ENCODE measurements around the gene NACAD.

NACAD gene

DNA sequence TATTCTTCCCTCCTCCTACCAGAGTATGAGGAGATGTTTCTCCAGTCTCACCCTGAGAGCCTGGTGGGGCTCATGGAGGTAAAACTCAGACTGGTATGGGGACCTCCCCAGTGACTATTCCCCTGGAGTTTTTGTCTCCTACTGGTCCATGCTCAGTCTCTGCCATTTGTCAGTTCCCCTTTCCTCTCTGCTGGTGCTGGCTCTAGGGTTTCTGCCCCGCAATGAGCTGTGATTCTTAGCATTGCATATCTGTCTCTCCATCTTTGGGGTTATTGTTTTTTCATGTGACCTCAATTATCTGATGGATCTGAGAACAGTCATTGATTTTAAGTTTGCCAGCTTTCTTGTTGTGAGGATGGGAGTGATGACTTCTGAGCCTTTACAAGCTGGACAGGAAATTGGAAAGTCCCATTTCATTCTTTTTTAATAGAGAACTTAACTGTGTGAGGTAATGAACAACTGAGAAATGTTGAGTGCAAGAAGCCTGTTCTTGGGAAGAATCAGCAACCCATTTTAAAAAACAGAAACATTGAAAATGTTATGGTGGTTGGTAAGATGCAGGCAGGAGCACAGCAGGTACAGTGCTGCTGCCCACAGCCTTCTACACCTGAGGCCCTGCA lies 26.9 kb downstream of the NACAD start:
- Histone ChIP-seq H3K27ac (ENCODE audit: low read depth, low read length) (no peak overlapping the region), H3K4me1 (ENCODE audit: control insufficient read depth, insufficient read depth, low read length) (no peaks in the 10 kb centered on the region), H3K27me3 (ENCODE audit: control insufficient read depth, insufficient read depth, low read length) (no peaks in the 10 kb centered on the region), H3K36me3 (ENCODE audit: control insufficient read depth, insufficient read depth, low read length) (peaks cover 22% of the 10 kb centered on the region), H3K9ac (ENCODE audit: low read length) (no peak overlapping the region), H3K4me3 (ENCODE audit: low read length) (no peak overlapping the region)

DNA sequence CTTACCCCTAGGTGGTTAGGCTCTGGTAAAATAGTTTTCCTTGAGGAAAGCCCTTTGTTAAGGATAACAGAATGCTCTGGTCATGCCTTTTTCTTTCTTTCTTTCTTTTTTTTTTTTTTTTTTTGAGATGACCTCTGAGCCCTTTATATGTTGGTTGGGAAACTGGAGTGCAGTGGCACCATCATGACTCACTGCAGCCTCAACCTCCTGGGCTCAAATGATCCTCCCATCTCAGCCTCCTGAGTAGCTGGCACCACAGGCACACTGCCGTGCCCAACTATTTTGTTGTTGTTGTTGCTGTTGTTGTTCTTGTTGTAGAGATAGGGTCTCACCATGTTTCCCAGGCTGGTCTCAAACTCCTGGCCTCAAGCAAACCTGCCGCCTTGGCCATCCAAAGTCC lies 27.4 kb downstream of the NACAD start:
- Histone ChIP-seq H3K36me3 (ENCODE audit: control insufficient read depth, insufficient read depth, low read length) (peaks cover 20% of the 10 kb centered on the region), H3K27me3 (ENCODE audit: control insufficient read depth, insufficient read depth, low read length) (no peaks in the 10 kb centered on the region), H3K27ac (ENCODE audit: low read depth, low read length) (no peak overlapping the region), H3K9ac (ENCODE audit: low read length) (no peak overlapping the region), H3K4me3 (ENCODE audit: low read length) (no peak overlapping the region), H3K4me1 (ENCODE audit: control insufficient read depth, insufficient read depth, low read length) (no peaks in the 10 kb centered on the region)

DNA sequence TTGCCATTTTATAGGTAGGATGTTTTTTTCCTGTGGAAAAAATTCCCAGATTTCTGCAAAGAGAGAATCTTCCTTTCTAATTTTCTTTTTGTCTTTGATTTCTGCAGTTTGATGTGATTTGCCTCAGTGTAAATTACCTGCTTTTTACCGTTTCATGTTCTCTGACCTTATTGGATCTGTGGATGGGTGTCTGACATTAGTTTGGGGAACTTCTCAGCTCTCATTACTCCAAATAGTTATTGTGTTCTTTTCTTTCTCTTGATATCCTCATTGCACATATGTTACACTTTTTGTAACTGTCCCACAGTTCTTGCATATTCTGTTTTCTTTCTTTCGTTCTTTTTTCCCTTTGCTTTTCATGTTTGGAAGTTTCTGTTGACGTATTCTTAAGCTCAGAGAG lies 28.5 kb downstream of the NACAD start:
- Histone ChIP-seq H3K9ac (ENCODE audit: low read length) (no peak overlapping the region), H3K4me3 (ENCODE audit: low read length) (no peak overlapping the region), H3K4me1 (ENCODE audit: control insufficient read depth, insufficient read depth, low read length) (no peaks in the 10 kb centered on the region)

DNA sequence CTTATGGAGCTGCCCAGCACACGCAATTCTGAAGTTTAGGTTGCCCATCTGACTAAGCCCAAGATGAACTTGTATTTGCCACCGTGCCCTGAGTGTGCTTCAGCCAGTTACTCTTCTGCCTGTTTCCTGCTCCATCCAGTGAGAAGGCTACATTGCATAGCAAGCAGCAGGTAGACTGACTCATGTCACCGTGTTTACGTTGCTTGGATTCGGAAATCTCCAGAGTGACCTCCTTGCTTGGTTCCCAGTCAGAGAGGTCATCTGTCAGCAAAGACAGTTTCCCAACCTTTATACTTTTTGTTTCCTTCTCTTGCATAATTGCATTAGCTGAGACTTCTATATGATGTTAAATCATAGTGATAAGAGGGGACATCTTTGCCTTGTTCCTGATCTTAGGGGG lies 30.9 kb downstream of the NACAD start:
- Histone ChIP-seq H3K4me1 (ENCODE audit: control insufficient read depth, insufficient read depth, low read length) (no peaks in the 10 kb centered on the region), H3K27me3 (ENCODE audit: control insufficient read depth, insufficient read depth, low read length) (no peaks in the 10 kb centered on the region), H3K9ac (ENCODE audit: low read length) (no peak overlapping the region), H3K4me3 (ENCODE audit: low read length) (no peak overlapping the region), H3K36me3 (ENCODE audit: control insufficient read depth, insufficient read depth, low read length) (no peaks in the 10 kb centered on the region), H3K27ac (ENCODE audit: low read depth, low read length) (no peak overlapping the region)

More for the DNA sequence above, 28.5 kb downstream of the NACAD start:
- Histone ChIP-seq H3K36me3 (ENCODE audit: control insufficient read depth, insufficient read depth, low read length) (peaks cover 13% of the 10 kb centered on the region), H3K27me3 (ENCODE audit: control insufficient read depth, insufficient read depth, low read length) (no peaks in the 10 kb centered on the region), H3K27ac (ENCODE audit: low read depth, low read length) (no peak overlapping the region)

DNA sequence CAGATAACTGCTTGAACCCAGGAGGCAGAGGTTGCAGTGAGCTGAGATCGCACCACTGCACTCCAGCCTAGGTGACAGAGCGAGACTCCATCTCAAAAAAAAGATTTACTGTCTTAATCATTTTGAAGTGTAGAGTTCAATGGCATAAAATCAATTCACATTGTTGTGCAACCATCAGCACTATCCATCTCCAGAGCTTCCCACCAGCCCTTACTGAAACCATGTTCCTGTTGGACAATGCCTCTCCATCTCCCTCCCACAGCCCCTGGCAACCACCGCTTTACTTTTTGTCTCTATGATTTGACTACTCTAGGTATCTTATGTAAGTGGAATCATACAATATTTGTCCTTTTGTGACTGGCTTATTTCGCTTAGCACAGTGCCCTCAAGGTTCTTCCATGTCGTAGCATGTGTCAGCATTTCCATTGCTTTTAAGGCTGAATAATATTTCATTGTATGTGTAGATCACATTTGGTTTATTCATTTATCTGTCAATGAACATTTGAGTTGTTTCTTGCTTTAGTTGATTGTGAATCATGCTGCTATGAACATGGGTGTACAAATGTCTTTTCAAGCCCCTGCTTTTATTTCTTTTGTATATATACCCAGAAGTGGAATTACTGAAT lies 33.1 kb downstream of the NACAD start:
- Histone ChIP-seq H3K27ac (ENCODE audit: low read depth, low read length) (no peak overlapping the region), H3K9ac (ENCODE audit: low read length) (no peak overlapping the region), H3K4me1 (ENCODE audit: control insufficient read depth, insufficient read depth, low read length) (no peaks in the 10 kb centered on the region), H3K4me3 (ENCODE audit: low read length) (no peak overlapping the region), H3K27me3 (ENCODE audit: control insufficient read depth, insufficient read depth, low read length) (no peaks in the 10 kb centered on the region), H3K36me3 (ENCODE audit: control insufficient read depth, insufficient read depth, low read length) (no peaks in the 10 kb centered on the region)

DNA sequence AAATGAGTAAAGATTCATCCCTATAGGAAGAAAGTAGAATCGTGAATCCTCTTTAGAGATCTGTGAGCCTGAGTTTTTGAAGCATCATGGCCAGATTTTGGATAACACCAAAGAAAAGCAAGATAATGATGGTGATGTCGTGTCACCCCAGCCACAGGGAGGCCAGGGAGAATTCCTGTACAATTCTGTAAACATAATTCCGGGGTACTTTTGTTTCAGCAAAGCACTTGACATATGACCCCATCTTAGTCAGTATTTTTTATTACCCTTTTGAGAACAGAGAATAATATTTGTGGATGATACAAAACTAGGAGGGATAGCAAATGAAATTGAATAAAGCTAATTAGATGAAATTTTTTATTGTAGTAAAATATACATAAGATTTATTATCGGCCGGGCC lies 33.8 kb downstream of the NACAD start:
- Histone ChIP-seq H3K4me3 (ENCODE audit: low read length) (no peak overlapping the region), H3K36me3 (ENCODE audit: control insufficient read depth, insufficient read depth, low read length) (no peaks in the 10 kb centered on the region), H3K4me1 (ENCODE audit: control insufficient read depth, insufficient read depth, low read length) (no peaks in the 10 kb centered on the region), H3K27me3 (ENCODE audit: control insufficient read depth, insufficient read depth, low read length) (no peaks in the 10 kb centered on the region), H3K9ac (ENCODE audit: low read length) (no peak overlapping the region), H3K27ac (ENCODE audit: low read depth, low read length) (no peak overlapping the region)

DNA sequence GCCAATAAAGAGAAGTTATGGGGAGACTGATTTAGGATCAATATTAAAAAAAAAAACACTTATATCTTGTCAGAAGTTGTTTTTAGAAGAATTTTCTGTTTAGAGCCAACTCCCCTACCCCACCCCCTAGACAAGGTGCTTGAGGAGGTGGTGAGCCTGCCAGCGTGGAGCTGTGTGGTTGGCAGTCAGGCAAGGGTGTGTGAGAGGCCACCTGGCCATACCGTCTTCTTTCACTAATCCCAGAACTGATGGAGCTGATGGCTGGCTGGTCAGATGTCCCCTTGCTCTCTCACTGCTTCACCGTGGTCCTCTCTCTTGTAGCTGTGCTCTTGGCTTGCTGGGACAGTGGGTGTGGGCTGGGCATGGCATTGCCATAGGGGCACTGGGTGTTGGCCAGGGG lies 34.3 kb downstream of the NACAD start:
- H3K4me3 ChIP-seq (ENCODE audit: low read length): no peak overlapping the region
- no peaks in the 10 kb centered on the region for H3K36me3 ChIP-seq (ENCODE audit: control insufficient read depth, insufficient read depth, low read length)
- no peak overlapping the region for H3K9ac ChIP-seq (ENCODE audit: low read length)
- no peak overlapping the region for H3K27ac ChIP-seq (ENCODE audit: low read depth, low read length)
- H3K4me1 ChIP-seq (ENCODE audit: control insufficient read depth, insufficient read depth, low read length): no peaks in the 10 kb centered on the region
- H3K27me3 ChIP-seq (ENCODE audit: control insufficient read depth, insufficient read depth, low read length): no peaks in the 10 kb centered on the region

DNA sequence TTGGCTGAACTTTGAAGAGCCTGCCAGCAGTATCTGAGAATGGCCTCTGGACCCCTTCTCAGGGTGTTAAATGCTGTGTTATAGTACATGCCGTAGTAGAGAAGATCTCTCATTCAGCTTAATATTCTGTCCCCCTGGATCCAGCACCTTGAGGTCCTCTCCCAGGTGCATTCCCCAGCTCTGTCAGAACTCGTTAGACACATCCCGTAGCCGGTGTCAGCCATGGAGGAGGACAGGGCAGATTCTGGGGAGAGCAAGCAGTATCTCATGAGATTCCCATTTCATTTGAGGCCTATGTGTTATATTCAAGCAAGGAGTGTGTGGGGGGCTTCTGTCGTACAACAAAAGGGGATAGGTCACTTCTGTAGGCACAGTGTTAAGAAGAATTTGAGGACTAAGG lies 34.8 kb downstream of the NACAD start:
- Histone ChIP-seq H3K27ac (ENCODE audit: low read depth, low read length) (no peak overlapping the region), H3K36me3 (ENCODE audit: control insufficient read depth, insufficient read depth, low read length) (no peaks in the 10 kb centered on the region)

DNA sequence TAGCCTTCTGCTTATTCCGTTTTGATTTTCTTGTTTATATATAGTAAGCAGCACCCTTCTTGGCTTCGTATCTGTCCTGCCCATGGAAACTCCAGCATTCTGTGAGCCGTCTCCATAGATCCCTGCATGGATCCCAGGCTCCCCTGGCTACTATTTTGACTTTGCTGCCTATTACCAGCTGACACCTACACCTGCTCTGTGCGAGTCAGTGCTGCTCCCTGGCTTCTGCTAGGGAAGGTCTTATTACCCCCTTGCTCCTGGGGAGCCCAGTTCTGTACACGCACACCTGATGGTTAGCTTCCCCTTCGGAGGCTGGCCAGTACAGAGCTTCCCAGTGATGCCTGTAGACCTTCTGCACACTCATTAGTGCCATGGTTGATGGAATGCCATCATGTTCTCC lies 35.4 kb downstream of the NACAD start:
- H3K27ac ChIP-seq (ENCODE audit: low read depth, low read length): no peak overlapping the region
- no peaks in the 10 kb centered on the region for H3K4me1 ChIP-seq (ENCODE audit: control insufficient read depth, insufficient read depth, low read length)
- H3K36me3 ChIP-seq (ENCODE audit: control insufficient read depth, insufficient read depth, low read length): no peaks in the 10 kb centered on the region
- no peak overlapping the region for H3K9ac ChIP-seq (ENCODE audit: low read length)
- H3K4me3 ChIP-seq (ENCODE audit: low read length): no peak overlapping the region
- no peaks in the 10 kb centered on the region for H3K27me3 ChIP-seq (ENCODE audit: control insufficient read depth, insufficient read depth, low read length)

More for the DNA sequence above, 34.8 kb downstream of the NACAD start:
- H3K4me1 ChIP-seq (ENCODE audit: control insufficient read depth, insufficient read depth, low read length): no peaks in the 10 kb centered on the region
- no peak overlapping the region for H3K4me3 ChIP-seq (ENCODE audit: low read length)
- no peaks in the 10 kb centered on the region for H3K27me3 ChIP-seq (ENCODE audit: control insufficient read depth, insufficient read depth, low read length)
- H3K9ac ChIP-seq (ENCODE audit: low read length): no peak overlapping the region

DNA sequence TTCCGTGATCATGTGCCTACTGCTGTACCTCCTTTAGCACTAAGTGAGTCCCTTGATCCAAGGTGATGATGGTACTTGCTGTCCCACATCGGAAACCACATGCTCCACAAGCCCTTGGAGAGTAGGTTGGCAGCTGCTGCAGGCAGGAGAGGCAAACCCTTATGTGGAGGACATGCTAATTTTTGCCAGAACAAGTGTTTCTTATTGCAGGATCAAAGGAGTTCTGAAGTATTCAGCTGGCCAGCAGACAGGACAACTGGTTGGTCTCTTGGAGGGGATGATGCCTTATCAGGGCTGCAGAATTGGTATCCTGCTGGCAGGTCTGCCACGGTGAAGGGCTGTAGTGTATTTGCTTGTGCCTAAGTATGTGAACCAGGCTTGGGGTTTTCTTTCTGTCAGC lies 36.8 kb downstream of the NACAD start:
- Histone ChIP-seq H3K27me3 (ENCODE audit: control insufficient read depth, insufficient read depth, low read length) (no peaks in the 10 kb centered on the region), H3K9ac (ENCODE audit: low read length) (no peak overlapping the region), H3K36me3 (ENCODE audit: control insufficient read depth, insufficient read depth, low read length) (no peaks in the 10 kb centered on the region), H3K27ac (ENCODE audit: low read depth, low read length) (no peak overlapping the region), H3K4me3 (ENCODE audit: low read length) (no peak overlapping the region), H3K4me1 (ENCODE audit: control insufficient read depth, insufficient read depth, low read length) (no peaks in the 10 kb centered on the region)

DNA sequence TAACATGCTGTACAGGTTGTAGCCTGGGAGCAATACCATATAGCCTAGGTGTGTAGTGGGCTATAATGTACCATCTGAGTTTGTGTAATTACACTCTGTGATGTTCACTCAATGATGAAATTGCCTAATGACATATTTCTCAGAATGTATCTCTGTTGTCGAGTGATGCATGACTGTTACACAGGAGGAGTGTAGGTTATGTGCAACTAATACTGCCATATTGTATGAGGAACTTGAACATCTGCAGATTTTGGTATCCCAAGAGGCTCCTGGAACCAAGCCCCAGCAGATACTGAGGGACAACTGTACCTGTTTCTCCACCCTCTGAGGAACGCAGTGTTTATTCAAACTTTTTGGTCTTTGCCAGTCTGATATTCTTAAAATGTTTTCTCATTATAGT lies 38.6 kb downstream of the NACAD start:
- no peaks in the 10 kb centered on the region for H3K27me3 ChIP-seq (ENCODE audit: control insufficient read depth, insufficient read depth, low read length)
- no peak overlapping the region for H3K4me3 ChIP-seq (ENCODE audit: low read length)
- H3K9ac ChIP-seq (ENCODE audit: low read length): no peak overlapping the region
- no peaks in the 10 kb centered on the region for H3K36me3 ChIP-seq (ENCODE audit: control insufficient read depth, insufficient read depth, low read length)
- no peaks in the 10 kb centered on the region for H3K4me1 ChIP-seq (ENCODE audit: control insufficient read depth, insufficient read depth, low read length)
- H3K27ac ChIP-seq (ENCODE audit: low read depth, low read length): no peak overlapping the region

DNA sequence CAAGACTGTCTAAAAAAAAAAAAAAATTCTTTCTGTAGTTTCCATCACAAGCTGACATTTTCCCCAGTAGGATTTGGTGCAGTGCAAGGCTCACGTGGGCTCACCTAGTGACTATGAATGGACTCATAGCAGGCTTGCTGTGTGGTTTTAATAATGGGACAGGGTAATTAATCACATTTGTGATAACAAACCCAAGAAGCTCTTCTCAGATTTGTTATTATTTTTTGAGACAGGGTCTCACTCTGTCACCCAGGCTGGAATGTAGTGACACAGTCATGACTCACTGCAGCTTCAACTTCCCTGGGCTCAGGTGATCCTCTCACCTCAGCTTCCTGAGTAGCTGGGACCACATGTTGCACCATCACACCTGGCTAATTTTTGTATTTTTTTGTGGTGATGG lies 40.0 kb downstream of the NACAD start:
- Histone ChIP-seq H3K4me3 (ENCODE audit: low read length) (no peak overlapping the region), H3K4me1 (ENCODE audit: control insufficient read depth, insufficient read depth, low read length) (no peaks in the 10 kb centered on the region), H3K27me3 (ENCODE audit: control insufficient read depth, insufficient read depth, low read length) (no peaks in the 10 kb centered on the region), H3K27ac (ENCODE audit: low read depth, low read length) (no peak overlapping the region), H3K36me3 (ENCODE audit: control insufficient read depth, insufficient read depth, low read length) (no peaks in the 10 kb centered on the region), H3K9ac (ENCODE audit: low read length) (no peak overlapping the region)

DNA sequence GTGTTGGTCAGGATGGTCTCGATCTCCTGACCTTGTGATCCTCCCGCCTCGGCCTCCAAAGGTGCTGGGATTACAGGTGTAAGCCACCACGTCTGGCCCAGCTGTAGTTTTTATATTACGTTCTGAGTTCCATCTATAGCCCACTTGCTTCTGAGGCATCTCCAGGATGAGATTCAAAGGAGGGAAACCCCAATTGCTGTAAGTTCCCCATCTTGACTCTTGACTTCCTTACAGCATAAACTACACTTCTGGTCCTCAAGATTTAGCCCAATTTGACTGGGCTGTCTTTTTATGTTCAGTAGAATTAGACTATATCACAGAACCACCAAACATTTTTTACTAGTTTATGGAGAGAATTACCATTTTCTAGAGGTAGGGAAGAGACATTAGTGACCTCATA lies 44.4 kb downstream of the NACAD start:
- Histone ChIP-seq H3K9ac (ENCODE audit: low read length) (no peak overlapping the region), H3K27me3 (ENCODE audit: control insufficient read depth, insufficient read depth, low read length) (no peaks in the 10 kb centered on the region), H3K4me1 (ENCODE audit: control insufficient read depth, insufficient read depth, low read length) (no peaks in the 10 kb centered on the region), H3K36me3 (ENCODE audit: control insufficient read depth, insufficient read depth, low read length) (peaks cover 11% of the 10 kb centered on the region), H3K27ac (ENCODE audit: low read depth, low read length) (no peak overlapping the region), H3K4me3 (ENCODE audit: low read length) (no peak overlapping the region)

Measured in rectal smooth muscle tissue (tissue), 1 donor.